ENCODE measurements around the gene POLE. TPM values are rescaled to one million over a fixed set of nuclear protein-coding genes. Genes with fewer than 3 reads are reported as not detected.

Gene POLE
- total RNA-seq, 1 experiment from 2014 or later = 144 TPM

DNA sequence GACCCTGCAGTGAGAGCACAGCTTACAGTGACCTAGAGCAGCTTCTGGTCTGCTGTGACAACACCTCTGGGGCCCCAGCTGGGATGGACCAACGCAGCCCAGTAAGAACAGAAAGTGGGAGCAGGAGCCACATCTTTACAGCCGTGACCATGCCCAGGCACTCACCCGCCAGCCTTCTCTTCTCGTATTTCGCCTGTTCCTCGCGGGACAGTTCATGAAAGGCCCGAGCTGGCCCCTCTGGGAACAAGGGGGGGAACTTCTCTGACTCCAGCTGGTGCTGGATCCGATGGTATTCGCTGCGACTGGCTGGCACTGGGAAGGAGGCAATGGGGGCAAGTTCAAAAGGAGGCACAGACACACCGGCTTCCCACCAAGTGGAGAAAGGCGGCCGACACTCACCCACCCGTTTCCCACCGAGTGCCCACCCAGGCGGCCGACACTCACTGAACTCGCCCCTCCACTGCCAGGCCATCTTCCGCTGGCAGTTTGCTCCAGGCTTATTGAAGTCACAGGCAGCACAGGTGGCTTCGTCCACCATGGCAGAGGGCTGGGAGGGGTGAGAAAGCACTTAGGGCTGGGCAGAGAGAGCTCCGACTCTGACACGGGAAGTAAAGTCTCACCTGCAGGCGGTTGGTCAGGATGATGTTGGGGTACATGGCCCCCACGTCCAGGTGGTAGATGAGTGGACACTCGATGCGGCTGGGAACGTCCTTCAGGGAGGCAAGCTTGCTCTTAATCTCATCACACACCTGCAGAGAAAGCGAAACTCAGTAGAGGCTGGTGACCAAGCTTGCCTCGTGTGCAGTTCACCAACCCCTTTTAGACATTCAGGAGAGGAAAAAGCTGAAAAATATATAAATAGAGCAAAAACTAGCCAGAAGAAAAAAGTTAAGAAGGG, 18.7 kb downstream of the POLE start:
- POLR2A ChIA-PET = no interaction called here
- Mint-ChIP-seq H3K4me3 (no peak overlapping the region), H3K9me3 (no peaks in the 10 kb centered on the region), H3K27me3 (ENCODE audit: low read depth) (no peaks in the 10 kb centered on the region), H3K4me1 (no peaks in the 10 kb centered on the region), H3K36me3 (peaks cover 83% of the 10 kb centered on the region), H3K27ac (no peak overlapping the region)
- TF ChIP-seq ZNF416 (CRISPR knock-in tag; IDR thresholded peaks at IDR 0.05) = no peak
- no peak for TF ChIP-seq CREB1 (CRISPR knock-in tag; IDR thresholded peaks at IDR 0.05)
- TF ChIP-seq ETV6 (CRISPR knock-in tag; IDR thresholded peaks at IDR 0.05) = no peak
- TF ChIP-seq MXD4 (CRISPR knock-in tag; IDR thresholded peaks at IDR 0.05; ENCODE audit: borderline replicate concordance) = no peak
- TF ChIP-seq, protein P1, sequence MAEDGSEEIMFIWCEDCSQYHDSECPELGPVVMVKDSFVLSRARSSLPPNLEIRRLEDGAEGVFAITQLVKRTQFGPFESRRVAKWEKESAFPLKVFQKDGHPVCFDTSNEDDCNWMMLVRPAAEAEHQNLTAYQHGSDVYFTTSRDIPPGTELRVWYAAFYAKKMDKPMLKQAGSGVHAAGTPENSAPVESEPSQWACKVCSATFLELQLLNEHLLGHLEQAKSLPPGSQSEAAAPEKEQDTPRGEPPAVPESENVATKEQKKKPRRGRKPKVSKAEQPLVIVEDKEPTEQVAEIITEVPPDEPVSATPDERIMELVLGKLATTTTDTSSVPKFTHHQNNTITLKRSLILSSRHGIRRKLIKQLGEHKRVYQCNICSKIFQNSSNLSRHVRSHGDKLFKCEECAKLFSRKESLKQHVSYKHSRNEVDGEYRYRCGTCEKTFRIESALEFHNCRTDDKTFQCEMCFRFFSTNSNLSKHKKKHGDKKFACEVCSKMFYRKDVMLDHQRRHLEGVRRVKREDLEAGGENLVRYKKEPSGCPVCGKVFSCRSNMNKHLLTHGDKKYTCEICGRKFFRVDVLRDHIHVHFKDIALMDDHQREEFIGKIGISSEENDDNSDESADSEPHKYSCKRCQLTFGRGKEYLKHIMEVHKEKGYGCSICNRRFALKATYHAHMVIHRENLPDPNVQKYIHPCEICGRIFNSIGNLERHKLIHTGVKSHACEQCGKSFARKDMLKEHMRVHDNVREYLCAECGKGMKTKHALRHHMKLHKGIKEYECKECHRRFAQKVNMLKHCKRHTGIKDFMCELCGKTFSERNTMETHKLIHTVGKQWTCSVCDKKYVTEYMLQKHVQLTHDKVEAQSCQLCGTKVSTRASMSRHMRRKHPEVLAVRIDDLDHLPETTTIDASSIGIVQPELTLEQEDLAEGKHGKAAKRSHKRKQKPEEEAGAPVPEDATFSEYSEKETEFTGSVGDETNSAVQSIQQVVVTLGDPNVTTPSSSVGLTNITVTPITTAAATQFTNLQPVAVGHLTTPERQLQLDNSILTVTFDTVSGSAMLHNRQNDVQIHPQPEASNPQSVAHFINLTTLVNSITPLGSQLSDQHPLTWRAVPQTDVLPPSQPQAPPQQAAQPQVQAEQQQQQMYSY (CRISPR knock-in tag; IDR thresholded peaks at IDR 0.05) = no peak
- TF ChIP-seq, protein P2, sequence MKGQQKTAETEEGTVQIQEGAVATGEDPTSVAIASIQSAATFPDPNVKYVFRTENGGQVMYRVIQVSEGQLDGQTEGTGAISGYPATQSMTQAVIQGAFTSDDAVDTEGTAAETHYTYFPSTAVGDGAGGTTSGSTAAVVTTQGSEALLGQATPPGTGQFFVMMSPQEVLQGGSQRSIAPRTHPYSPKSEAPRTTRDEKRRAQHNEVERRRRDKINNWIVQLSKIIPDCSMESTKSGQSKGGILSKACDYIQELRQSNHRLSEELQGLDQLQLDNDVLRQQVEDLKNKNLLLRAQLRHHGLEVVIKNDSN (CRISPR knock-in tag; IDR thresholded peaks at IDR 0.05) = no peak
- no peak for TF ChIP-seq HMGA2 (CRISPR knock-in tag; IDR thresholded peaks at IDR 0.05)
- TF ChIP-seq KAT7 (CRISPR knock-in tag; IDR thresholded peaks at IDR 0.05; ENCODE audit: borderline replicate concordance) = no peak
- TF ChIP-seq, protein P3, sequence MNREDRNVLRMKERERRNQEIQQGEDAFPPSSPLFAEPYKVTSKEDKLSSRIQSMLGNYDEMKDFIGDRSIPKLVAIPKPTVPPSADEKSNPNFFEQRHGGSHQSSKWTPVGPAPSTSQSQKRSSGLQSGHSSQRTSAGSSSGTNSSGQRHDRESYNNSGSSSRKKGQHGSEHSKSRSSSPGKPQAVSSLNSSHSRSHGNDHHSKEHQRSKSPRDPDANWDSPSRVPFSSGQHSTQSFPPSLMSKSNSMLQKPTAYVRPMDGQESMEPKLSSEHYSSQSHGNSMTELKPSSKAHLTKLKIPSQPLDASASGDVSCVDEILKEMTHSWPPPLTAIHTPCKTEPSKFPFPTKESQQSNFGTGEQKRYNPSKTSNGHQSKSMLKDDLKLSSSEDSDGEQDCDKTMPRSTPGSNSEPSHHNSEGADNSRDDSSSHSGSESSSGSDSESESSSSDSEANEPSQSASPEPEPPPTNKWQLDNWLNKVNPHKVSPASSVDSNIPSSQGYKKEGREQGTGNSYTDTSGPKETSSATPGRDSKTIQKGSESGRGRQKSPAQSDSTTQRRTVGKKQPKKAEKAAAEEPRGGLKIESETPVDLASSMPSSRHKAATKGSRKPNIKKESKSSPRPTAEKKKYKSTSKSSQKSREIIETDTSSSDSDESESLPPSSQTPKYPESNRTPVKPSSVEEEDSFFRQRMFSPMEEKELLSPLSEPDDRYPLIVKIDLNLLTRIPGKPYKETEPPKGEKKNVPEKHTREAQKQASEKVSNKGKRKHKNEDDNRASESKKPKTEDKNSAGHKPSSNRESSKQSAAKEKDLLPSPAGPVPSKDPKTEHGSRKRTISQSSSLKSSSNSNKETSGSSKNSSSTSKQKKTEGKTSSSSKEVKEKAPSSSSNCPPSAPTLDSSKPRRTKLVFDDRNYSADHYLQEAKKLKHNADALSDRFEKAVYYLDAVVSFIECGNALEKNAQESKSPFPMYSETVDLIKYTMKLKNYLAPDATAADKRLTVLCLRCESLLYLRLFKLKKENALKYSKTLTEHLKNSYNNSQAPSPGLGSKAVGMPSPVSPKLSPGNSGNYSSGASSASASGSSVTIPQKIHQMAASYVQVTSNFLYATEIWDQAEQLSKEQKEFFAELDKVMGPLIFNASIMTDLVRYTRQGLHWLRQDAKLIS (CRISPR knock-in tag; IDR thresholded peaks at IDR 0.05; ENCODE audit: borderline replicate concordance) = no peak
- no peak for TF ChIP-seq TP53 (CRISPR knock-in tag; IDR thresholded peaks at IDR 0.05)
- TF ChIP-seq ZNF317 (CRISPR knock-in tag; IDR thresholded peaks at IDR 0.05; ENCODE audit: borderline replicate concordance, low read depth) = no peak
- no peak for DNase-seq (ENCODE audit: low spot score)
- CTCF ChIA-PET = no interaction called here
- no peak for ATAC-seq

DNA sequence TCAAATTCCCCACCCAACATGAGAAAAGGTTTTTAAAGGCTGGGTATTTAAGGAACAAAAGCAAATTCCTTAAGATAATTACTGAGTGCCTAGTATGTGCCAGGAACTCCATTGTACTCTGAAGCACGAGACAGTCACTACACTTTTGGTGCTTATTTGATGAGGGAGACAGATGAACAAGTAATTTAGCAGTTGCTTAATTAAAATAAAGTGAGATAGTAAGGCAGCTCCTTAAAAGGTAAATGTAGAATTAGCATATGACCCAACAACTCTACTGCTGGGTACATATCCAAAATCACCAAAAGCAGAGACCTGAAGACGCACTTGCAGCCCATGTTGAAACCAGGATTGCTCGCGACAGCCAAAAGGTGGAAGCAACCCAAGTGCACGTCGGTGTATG, 21.3 kb downstream of the POLE start:
- H3K27me3 Mint-ChIP-seq (ENCODE audit: low read depth) = no peaks in the 10 kb centered on the region
- H3K9me3 Mint-ChIP-seq = no peaks in the 10 kb centered on the region
- ChIA-PET CTCF (no interaction called here), POLR2A (no interaction called here)
- no peak overlapping the region for H3K27ac Mint-ChIP-seq
- TF ChIP-seq CREM (CRISPR knock-in tag; IDR thresholded peaks at IDR 0.05) (no peak), SOX15 (CRISPR knock-in tag; IDR thresholded peaks at IDR 0.05) (no peak), TEAD1 (CRISPR knock-in tag; IDR thresholded peaks at IDR 0.05) (no peak), GTF2I (CRISPR knock-in tag; conservative IDR thresholded peaks at IDR 0.05) (no peak)
- TF ChIP-seq, protein P4, sequence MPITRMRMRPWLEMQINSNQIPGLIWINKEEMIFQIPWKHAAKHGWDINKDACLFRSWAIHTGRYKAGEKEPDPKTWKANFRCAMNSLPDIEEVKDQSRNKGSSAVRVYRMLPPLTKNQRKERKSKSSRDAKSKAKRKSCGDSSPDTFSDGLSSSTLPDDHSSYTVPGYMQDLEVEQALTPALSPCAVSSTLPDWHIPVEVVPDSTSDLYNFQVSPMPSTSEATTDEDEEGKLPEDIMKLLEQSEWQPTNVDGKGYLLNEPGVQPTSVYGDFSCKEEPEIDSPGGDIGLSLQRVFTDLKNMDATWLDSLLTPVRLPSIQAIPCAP (CRISPR knock-in tag; IDR thresholded peaks at IDR 0.05) = no peak
- TF ChIP-seq, protein P5, sequence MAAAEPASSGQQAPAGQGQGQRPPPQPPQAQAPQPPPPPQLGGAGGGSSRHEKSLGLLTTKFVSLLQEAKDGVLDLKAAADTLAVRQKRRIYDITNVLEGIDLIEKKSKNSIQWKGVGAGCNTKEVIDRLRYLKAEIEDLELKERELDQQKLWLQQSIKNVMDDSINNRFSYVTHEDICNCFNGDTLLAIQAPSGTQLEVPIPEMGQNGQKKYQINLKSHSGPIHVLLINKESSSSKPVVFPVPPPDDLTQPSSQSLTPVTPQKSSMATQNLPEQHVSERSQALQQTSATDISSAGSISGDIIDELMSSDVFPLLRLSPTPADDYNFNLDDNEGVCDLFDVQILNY (CRISPR knock-in tag; IDR thresholded peaks at IDR 0.05) = no peak
- peaks cover 86% of the 10 kb centered on the region for H3K36me3 Mint-ChIP-seq
- DNase-seq (ENCODE audit: low spot score) (no peak), ATAC-seq (no peak)
- no peak overlapping the region for H3K4me3 Mint-ChIP-seq
- H3K4me1 Mint-ChIP-seq = no peaks in the 10 kb centered on the region

Data from WTC11 (cell line).